ENCODE results near the gene GGT1.

DNA sequence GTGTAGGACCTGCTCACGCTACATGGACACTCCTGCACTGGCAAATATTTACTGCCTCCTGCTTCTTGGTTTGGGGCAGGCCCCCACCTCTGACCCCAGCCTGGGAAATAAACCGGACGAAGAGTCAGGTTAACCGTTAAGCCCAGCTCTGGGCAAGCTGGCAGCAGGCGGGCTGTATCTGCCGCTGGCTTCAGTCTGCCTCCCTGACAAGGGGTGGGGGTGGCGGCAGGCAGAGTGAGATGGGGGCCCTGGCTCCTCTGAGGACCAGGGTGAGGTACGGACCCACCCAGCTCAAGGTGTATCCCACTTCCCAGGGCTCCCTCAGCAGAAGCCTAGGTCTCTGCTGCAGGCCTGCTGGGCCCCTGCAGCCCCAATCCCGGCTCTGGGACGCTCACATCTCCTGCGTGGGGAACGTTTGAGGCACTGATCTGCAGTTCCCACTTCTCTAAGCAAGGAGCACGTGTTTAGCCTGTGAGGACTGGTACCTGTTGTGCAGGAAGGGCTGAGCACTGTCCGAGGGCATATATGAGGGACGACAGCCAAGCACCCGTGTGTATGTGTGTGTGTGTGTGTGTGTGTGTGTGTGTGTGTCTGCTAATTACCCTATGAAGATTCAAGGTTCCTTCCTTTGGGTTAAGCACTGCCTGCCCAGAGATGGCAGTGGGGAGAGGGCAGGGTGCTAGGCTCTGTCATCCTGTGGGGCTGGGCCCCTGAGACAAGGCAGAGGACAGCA, 9.0 kb upstream of the GGT1 start:
- TF ChIP-seq, protein P1, sequence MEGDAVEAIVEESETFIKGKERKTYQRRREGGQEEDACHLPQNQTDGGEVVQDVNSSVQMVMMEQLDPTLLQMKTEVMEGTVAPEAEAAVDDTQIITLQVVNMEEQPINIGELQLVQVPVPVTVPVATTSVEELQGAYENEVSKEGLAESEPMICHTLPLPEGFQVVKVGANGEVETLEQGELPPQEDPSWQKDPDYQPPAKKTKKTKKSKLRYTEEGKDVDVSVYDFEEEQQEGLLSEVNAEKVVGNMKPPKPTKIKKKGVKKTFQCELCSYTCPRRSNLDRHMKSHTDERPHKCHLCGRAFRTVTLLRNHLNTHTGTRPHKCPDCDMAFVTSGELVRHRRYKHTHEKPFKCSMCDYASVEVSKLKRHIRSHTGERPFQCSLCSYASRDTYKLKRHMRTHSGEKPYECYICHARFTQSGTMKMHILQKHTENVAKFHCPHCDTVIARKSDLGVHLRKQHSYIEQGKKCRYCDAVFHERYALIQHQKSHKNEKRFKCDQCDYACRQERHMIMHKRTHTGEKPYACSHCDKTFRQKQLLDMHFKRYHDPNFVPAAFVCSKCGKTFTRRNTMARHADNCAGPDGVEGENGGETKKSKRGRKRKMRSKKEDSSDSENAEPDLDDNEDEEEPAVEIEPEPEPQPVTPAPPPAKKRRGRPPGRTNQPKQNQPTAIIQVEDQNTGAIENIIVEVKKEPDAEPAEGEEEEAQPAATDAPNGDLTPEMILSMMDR (IDR thresholded peaks at IDR 0.05; ENCODE audit: low read depth, low read length): no peak
- no peak for TF ChIP-seq POLR2A (IDR thresholded peaks at IDR 0.05; ENCODE audit: extremely low read depth, insufficient read length)
- no peak for TF ChIP-seq MYC (IDR thresholded peaks at IDR 0.05; ENCODE audit: low read depth, low read length)
- TF ChIP-seq, protein P2, sequence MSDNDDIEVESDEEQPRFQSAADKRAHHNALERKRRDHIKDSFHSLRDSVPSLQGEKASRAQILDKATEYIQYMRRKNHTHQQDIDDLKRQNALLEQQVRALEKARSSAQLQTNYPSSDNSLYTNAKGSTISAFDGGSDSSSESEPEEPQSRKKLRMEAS (IDR thresholded peaks at IDR 0.05; ENCODE audit: low read depth, low read length): no peak
